ENCODE results near the gene LRRC7. TPM values are rescaled to one million over a fixed set of nuclear protein-coding genes. Genes with fewer than 3 reads are reported as not detected.

LRRC7 gene
- total and polyA plus RNA-seq, 12 donors: under 0.01 to 3.4 (median 0.32) TPM; not detected in 3

DNA sequence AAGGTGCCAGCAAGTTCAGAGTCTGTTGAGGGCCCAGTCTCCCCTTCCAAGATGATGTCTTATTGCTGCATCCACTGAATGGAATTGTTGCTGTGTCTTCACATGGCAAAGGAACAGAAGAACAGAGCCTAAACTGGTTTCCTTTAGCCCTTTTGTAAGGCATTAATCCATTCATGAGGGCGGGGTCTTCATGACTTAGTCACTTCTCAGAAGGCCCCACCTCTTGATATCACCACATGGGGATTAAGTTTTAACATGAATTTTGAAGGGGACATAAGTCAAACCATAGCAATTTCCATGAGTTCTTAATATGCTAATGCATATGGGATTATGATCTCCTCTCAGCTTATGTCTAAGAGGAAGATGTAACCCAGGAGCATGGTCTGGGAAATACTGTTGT lies 182.9 kb downstream of the LRRC7 start:
- no peaks in the 10 kb centered on the region for H3K36me3 ChIP-seq (replicated peaks in 1 of 2)
- intact Hi-C loops (cut with DNase I): no loop called here
- no peaks in the 10 kb centered on the region for H3K4me1 ChIP-seq (replicated peaks in 1 of 2)
- H3K27me3 ChIP-seq: no peaks in the 10 kb centered on the region
- 67 to 100% (median 88%) methylated on average over 1 of the region's 1 CpG for WGBS, 4 donors
- no peak overlapping the region for H3K27ac ChIP-seq
- TF ChIP-seq POLR2A (IDR thresholded peaks at IDR 0.05): no peak
- TF ChIP-seq, protein P1, sequence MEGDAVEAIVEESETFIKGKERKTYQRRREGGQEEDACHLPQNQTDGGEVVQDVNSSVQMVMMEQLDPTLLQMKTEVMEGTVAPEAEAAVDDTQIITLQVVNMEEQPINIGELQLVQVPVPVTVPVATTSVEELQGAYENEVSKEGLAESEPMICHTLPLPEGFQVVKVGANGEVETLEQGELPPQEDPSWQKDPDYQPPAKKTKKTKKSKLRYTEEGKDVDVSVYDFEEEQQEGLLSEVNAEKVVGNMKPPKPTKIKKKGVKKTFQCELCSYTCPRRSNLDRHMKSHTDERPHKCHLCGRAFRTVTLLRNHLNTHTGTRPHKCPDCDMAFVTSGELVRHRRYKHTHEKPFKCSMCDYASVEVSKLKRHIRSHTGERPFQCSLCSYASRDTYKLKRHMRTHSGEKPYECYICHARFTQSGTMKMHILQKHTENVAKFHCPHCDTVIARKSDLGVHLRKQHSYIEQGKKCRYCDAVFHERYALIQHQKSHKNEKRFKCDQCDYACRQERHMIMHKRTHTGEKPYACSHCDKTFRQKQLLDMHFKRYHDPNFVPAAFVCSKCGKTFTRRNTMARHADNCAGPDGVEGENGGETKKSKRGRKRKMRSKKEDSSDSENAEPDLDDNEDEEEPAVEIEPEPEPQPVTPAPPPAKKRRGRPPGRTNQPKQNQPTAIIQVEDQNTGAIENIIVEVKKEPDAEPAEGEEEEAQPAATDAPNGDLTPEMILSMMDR (IDR thresholded peaks at IDR 0.05): no peak
- H3K9me3 ChIP-seq (replicated peaks in 1 of 3): no peaks in the 10 kb centered on the region
- H3K4me3 ChIP-seq: no peak overlapping the region
- no peak for DNase-seq

DNA sequence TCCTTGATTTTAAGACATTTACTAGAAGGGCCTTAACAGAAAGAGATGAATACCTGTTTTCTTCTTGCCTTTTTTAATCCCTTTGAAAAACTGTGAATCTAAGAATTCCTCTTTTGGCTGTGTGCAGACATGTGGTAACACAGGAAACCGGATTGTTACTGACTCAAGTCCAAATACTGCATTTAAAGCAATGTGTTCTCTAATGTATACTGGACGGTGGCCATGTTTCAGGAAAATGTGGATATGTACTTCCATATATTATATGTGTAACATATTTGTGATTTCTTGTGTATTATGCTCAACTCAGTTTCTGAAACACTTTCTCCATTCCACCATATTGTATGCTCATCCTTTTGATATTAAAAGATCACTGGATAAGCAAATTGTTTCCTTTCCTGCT lies 185.1 kb downstream of the LRRC7 start:
- no peak overlapping the region for H3K4me3 ChIP-seq
- 69 to 77% (median 73%) methylated on average over 2 of the region's 2 CpGs for WGBS, 4 donors
- H3K9me3 ChIP-seq (replicated peaks in 1 of 3): no peaks in the 10 kb centered on the region
- H3K27ac ChIP-seq: no peak overlapping the region
- H3K36me3 ChIP-seq (replicated peaks in 1 of 2): no peaks in the 10 kb centered on the region
- no peaks in the 10 kb centered on the region for H3K27me3 ChIP-seq
- TF ChIP-seq, protein P1 (IDR thresholded peaks at IDR 0.05): no peak
- no peak for TF ChIP-seq POLR2A (IDR thresholded peaks at IDR 0.05)
- intact Hi-C loops (cut with DNase I): no loop called here
- H3K4me1 ChIP-seq (replicated peaks in 1 of 2): no peaks in the 10 kb centered on the region
- no peak for DNase-seq

DNA sequence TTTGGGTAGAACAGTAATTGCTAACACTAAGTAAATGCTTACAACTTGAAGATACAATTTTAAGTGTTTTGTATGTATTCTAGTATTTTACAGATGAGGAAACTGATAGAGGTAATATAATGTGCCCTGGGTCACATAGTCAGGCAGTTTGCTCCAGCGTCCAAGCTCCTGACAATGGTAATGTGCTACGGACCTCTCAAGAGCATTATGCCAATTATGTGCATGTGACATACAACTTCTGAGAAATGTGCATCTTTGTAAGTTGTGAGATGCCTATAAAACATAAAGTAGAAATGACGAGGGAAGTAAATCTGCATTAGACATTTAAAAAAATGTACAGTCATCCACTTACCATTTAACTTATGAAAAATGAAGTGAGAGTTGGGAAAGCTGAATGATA lies 186.8 kb downstream of the LRRC7 start:
- Histone ChIP-seq H3K4me3 (no peak overlapping the region), H3K9me3 (replicated peaks in 1 of 3) (no peaks in the 10 kb centered on the region), H3K27ac (no peak overlapping the region), H3K36me3 (replicated peaks in 1 of 2) (no peaks in the 10 kb centered on the region), H3K27me3 (no peaks in the 10 kb centered on the region), H3K4me1 (replicated peaks in 1 of 2) (no peaks in the 10 kb centered on the region)
- TF ChIP-seq POLR2A (IDR thresholded peaks at IDR 0.05): no peak
- TF ChIP-seq, protein P1 (IDR thresholded peaks at IDR 0.05): no peak
- intact Hi-C loops (cut with DNase I): no loop called here
- 71 to 87% (median 80%) methylated on average over 3 of the region's 3 CpGs for WGBS, 4 donors
- no peak for DNase-seq

DNA sequence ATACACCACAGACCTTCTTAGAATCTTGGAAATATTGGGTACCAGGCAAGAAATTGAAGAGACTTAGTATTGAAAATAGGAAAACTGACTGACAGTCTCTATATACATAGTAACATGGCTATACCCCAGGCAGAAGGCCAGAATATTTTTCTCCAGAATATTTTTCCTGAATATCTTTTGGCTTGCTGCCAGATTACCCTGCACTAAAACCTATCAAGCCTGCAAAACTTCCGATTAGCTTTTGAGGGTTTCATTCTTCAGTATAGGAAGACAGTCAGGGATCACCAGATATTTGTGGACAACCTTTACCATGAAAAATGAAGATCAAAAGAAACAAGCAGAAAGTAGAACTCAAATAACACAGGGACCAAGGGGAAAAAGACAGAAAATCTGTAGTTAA lies 187.9 kb downstream of the LRRC7 start:
- Histone ChIP-seq H3K9me3 (replicated peaks in 1 of 3) (no peaks in the 10 kb centered on the region), H3K27ac (no peak overlapping the region), H3K4me3 (no peak overlapping the region), H3K27me3 (no peaks in the 10 kb centered on the region), H3K4me1 (replicated peaks in 1 of 2) (no peaks in the 10 kb centered on the region), H3K36me3 (replicated peaks in 1 of 2) (no peaks in the 10 kb centered on the region)
- no peak for DNase-seq
- TF ChIP-seq POLR2A (IDR thresholded peaks at IDR 0.05): no peak
- TF ChIP-seq, protein P1 (IDR thresholded peaks at IDR 0.05): no peak
- 25 to 62% (median 49%) methylated on average over 1 of the region's 1 CpG for WGBS, 4 donors
- intact Hi-C loops (cut with DNase I): no loop called here
